Measurements from ENCODE around the gene PMEPA1.

GRCh38 chr20:57655809-57656155 lies 54.0 kb downstream of the PMEPA1 start:
- no peak for TF ChIP-seq EZH2 (IDR thresholded peaks at IDR 0.05; ENCODE audit: insufficient read depth, poor library complexity, severe bottlenecking)
- TF ChIP-seq EZH2phosphoT487 (IDR thresholded peaks at IDR 0.05; ENCODE audit: insufficient read depth, low read depth): no peak
